ENCODE data around the gene ITFG1.

The ITFG1 gene

DNA sequence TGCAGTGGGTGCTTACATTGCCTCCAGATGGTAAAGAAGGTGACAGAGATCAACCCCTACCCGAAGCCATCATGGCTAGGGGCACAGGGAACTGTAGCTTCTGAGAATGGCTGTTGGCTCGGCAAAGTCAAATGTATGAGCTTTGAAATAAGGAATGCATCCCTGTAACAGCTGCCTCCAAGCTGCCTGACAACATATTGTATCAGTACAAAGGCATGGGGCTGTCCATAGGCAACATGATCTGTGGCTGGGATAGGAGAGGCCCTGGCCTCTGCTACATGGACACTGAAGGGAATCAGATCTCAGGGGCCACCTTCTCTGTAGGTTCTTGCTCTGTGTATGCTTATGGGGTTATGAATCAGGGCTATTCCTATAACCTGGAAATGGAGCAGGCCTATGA lies 197.9 kb downstream of the ITFG1 start:
- TF ChIP-seq EZH2phosphoT487 (IDR thresholded peaks at IDR 0.05; ENCODE audit: borderline replicate concordance, low read length) = no peak
- TF ChIP-seq, protein P1, sequence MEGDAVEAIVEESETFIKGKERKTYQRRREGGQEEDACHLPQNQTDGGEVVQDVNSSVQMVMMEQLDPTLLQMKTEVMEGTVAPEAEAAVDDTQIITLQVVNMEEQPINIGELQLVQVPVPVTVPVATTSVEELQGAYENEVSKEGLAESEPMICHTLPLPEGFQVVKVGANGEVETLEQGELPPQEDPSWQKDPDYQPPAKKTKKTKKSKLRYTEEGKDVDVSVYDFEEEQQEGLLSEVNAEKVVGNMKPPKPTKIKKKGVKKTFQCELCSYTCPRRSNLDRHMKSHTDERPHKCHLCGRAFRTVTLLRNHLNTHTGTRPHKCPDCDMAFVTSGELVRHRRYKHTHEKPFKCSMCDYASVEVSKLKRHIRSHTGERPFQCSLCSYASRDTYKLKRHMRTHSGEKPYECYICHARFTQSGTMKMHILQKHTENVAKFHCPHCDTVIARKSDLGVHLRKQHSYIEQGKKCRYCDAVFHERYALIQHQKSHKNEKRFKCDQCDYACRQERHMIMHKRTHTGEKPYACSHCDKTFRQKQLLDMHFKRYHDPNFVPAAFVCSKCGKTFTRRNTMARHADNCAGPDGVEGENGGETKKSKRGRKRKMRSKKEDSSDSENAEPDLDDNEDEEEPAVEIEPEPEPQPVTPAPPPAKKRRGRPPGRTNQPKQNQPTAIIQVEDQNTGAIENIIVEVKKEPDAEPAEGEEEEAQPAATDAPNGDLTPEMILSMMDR (IDR thresholded peaks at IDR 0.05; ENCODE audit: low read depth, low read length, poor library complexity, severe bottlenecking) = no peak
- Histone ChIP-seq H3K27ac (ENCODE audit: low read depth, low read length) (no peak overlapping the region), H3K9me3 (ENCODE audit: control insufficient read depth, insufficient read depth, low read length) (no peaks in the 10 kb centered on the region), H3K4me3 (ENCODE audit: low read length) (no peak overlapping the region), H3K79me2 (ENCODE audit: control insufficient read depth, low read length) (no peaks in the 10 kb centered on the region), H3K9me2 (replicated peaks; ENCODE audit: control insufficient read depth, low read length) (no peaks in the 10 kb centered on the region), H3K27me3 (ENCODE audit: control insufficient read depth, low read length) (no peaks in the 10 kb centered on the region), H3F3A (ENCODE audit: control insufficient read depth, insufficient read depth) (no peaks in the 10 kb centered on the region), H4K20me1 (ENCODE audit: control insufficient read depth, insufficient read depth, low read depth, low read length) (no peaks in the 10 kb centered on the region), H3K36me3 (ENCODE audit: control insufficient read depth, low read length) (peaks cover 11% of the 10 kb centered on the region), H3K4me2 (ENCODE audit: low read length) (no peak overlapping the region), H3K4me1 (ENCODE audit: control insufficient read depth, low read length) (no peaks in the 10 kb centered on the region)

DNA sequence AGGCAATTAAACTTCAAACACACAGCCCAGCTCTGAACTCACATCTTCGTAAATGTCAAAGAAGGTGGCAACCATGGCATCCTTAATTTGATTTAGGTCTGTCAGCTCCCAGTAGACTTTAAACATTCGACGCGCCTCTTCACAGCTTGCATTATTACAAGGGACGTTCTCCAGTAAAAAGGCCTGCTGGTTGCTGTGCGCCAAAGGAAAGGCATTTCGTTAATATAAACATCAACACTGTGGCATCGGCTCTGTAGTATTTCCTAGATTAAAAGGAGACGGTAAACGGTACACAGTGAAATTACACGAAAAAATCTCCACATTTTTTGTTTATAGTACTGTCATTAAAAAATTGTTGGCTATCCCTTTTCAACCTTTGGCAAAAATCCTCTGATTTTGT lies 200.4 kb downstream of the ITFG1 start:
- Histone ChIP-seq H3K79me2 (ENCODE audit: control insufficient read depth, low read length) (no peaks in the 10 kb centered on the region), H3K27me3 (ENCODE audit: control insufficient read depth, low read length) (no peaks in the 10 kb centered on the region), H3K4me2 (ENCODE audit: low read length) (no peak overlapping the region), H3K4me3 (ENCODE audit: low read length) (no peak overlapping the region), H3K27ac (ENCODE audit: low read depth, low read length) (no peak overlapping the region), H3K9me2 (replicated peaks; ENCODE audit: control insufficient read depth, low read length) (no peaks in the 10 kb centered on the region), H3K36me3 (ENCODE audit: control insufficient read depth, low read length) (peaks cover 24% of the 10 kb centered on the region), H3K4me1 (ENCODE audit: control insufficient read depth, low read length) (no peaks in the 10 kb centered on the region), H3F3A (ENCODE audit: control insufficient read depth, insufficient read depth) (no peaks in the 10 kb centered on the region), H3K9me3 (ENCODE audit: control insufficient read depth, insufficient read depth, low read length) (no peaks in the 10 kb centered on the region), H4K20me1 (ENCODE audit: control insufficient read depth, insufficient read depth, low read depth, low read length) (no peaks in the 10 kb centered on the region)
- TF ChIP-seq EZH2phosphoT487 (IDR thresholded peaks at IDR 0.05; ENCODE audit: borderline replicate concordance, low read length) = no peak
- TF ChIP-seq, protein P1 (IDR thresholded peaks at IDR 0.05; ENCODE audit: low read depth, low read length, poor library complexity, severe bottlenecking) = no peak

DNA sequence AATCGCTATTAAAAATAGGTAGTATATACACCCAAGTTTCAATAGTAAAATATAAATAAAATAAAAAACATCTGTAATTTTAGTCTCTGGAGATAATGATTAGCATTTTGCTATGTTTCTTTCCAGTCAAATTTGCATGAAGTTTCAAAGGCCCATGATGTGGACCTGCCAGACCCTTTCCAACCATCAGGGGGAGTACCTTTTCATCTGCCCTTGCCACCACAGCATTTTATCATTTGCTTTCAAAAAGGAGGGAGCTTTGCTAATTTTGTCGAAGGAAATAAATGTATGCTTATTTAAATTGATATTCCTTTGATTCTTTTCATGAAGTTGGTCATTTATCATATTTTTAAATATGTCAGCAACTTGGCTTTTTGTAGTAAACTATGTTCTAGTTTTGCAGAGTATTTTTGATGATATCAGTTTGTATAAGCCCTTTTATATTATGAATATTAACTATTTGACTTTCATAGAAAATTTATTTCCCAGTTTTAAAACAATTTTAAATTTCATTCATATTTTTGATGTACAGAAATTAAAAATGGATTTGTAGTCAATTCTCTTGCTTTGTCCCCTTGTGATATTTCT lies 201.9 kb downstream of the ITFG1 start:
- no peak overlapping the region for H3K4me2 ChIP-seq (ENCODE audit: low read length)
- no peaks in the 10 kb centered on the region for H4K20me1 ChIP-seq (ENCODE audit: control insufficient read depth, insufficient read depth, low read depth, low read length)
- H3K27ac ChIP-seq (ENCODE audit: low read depth, low read length) = no peak overlapping the region
- H3K79me2 ChIP-seq (ENCODE audit: control insufficient read depth, low read length) = no peaks in the 10 kb centered on the region
- H3K4me3 ChIP-seq (ENCODE audit: low read length) = no peak overlapping the region
- no peaks in the 10 kb centered on the region for H3K9me2 ChIP-seq (replicated peaks; ENCODE audit: control insufficient read depth, low read length)
- H3K9me3 ChIP-seq (ENCODE audit: control insufficient read depth, insufficient read depth, low read length) = no peaks in the 10 kb centered on the region
- H3F3A ChIP-seq (ENCODE audit: control insufficient read depth, insufficient read depth) = no peaks in the 10 kb centered on the region
- H3K36me3 ChIP-seq (ENCODE audit: control insufficient read depth, low read length) = peaks cover 25% of the 10 kb centered on the region
- no peaks in the 10 kb centered on the region for H3K4me1 ChIP-seq (ENCODE audit: control insufficient read depth, low read length)
- no peak for TF ChIP-seq EZH2phosphoT487 (IDR thresholded peaks at IDR 0.05; ENCODE audit: borderline replicate concordance, low read length)
- TF ChIP-seq, protein P1 (IDR thresholded peaks at IDR 0.05; ENCODE audit: low read depth, low read length, poor library complexity, severe bottlenecking) = peak; percentile 65
- H3K27me3 ChIP-seq (ENCODE audit: control insufficient read depth, low read length) = no peaks in the 10 kb centered on the region
